SK-N-SH (cell line): ENCODE measurements around the gene HUWE1. TPM values are rescaled to one million over a fixed set of nuclear protein-coding genes. Genes with fewer than 3 reads are reported as not detected.
A peak's percentile ranks its signal among the peaks of the same experiment; 100 is the strongest.

ENCODE experiments used
- CTCF ChIA-PET: fragments of 300-600, 350-600 bp; formaldehyde crosslinking; extraction: SDS; loops from one replicate; lab custom pipeline; 2021; lab: Yijun Ruan, JAX
- POLR2A ChIA-PET: fragments of 350-600 bp; sonication (Branson Sonifier 250); formaldehyde crosslinking; extraction: SDS; loops from one replicate; lab custom pipeline; 2020; ENCODE audit warnings: antibody characterized with exemption, inconsistent platforms; lab: Yijun Ruan, JAX
- DNase-seq: peaks from one replicate; pipeline ENCODE4 v3.0.0; 2012
- H2AFZ ChIP-seq: fragments of 200-600 bp; sonication (generic); 2 replicates; pipeline ENCODE4 v1.8.1; 2016; ENCODE audit warnings: antibody characterized with exemption, mild to moderate bottlenecking, low read depth
- H3F3A ChIP-seq: fragments of 200-600 bp; sonication (generic); replicated peaks from 2 replicates; pipeline ENCODE3; 2016; ENCODE audit warnings: antibody characterized with exemption, mild to moderate bottlenecking; ENCODE audit not compliant: insufficient read depth
- H3K27ac ChIP-seq, 2 experiments: fragments of 200-500 bp in 1 of 2; fragments of 200-600 bp in 1 of 2; sonication (Bioruptor generic) in 1 of 2; sonication (generic), shearing (Covaris generic) in 1 of 2; 2 replicates each; pipeline versions ENCODE4 v1.5.1 to v1.6.1; 2014 to 2016; ENCODE audit warnings: low read depth in 2 of 2, inconsistent platforms in 1 of 2, low read length in 1 of 2, mild to moderate bottlenecking in 1 of 2, mixed read lengths in 1 of 2
- H3K27me3 ChIP-seq: fragments of 200-600 bp; sonication (generic), shearing (Covaris generic); 2 replicates; pipeline ENCODE4 v1.6.1; 2016; ENCODE audit warnings: mixed run types; ENCODE audit not compliant: insufficient read depth
- H3K36me3 ChIP-seq, 2 experiments: fragments of 200-500 bp in 1 of 2; fragments of 200-600 bp in 1 of 2; sonication (Bioruptor generic) in 1 of 2; sonication (generic) in 1 of 2; replicated peaks in 1 of 2; 2 replicates each; pipeline versions ENCODE3 to v1.5.1; 2014 to 2016; ENCODE audit warnings: low read length in 1 of 2, mild to moderate bottlenecking in 1 of 2; ENCODE audit not compliant: insufficient read depth in 2 of 2, control insufficient read depth in 1 of 2
- H3K4me1 ChIP-seq, 2 experiments: fragments of 200-500 bp in 1 of 2; fragments of 200-600 bp in 1 of 2; sonication (Bioruptor generic) in 1 of 2; sonication (generic), shearing (Covaris generic) in 1 of 2; 2 replicates each; pipeline versions ENCODE4 v1.5.1 to v1.6.1; 2014 to 2016; ENCODE audit warnings: low read depth in 1 of 2, low read length in 1 of 2, mixed run types in 1 of 2; ENCODE audit not compliant: insufficient read depth in 2 of 2, control insufficient read depth in 1 of 2
- H3K4me2 ChIP-seq: fragments of 200-600 bp; sonication (generic), shearing (Covaris generic); 2 replicates; pipeline ENCODE4 v1.6.1; 2017; ENCODE audit warnings: mixed run types
- H3K4me3 ChIP-seq, 2 experiments: fragments of 200-500 bp in 1 of 2; fragments of 200-600 bp in 1 of 2; sonication (Bioruptor generic) in 1 of 2; sonication (generic), shearing (Covaris generic) in 1 of 2; 2 replicates each; pipeline versions ENCODE4 v1.5.1 to v1.8.1; 2014 to 2016; ENCODE audit warnings: low read depth in 2 of 2, inconsistent platforms in 1 of 2, low read length in 1 of 2, mild to moderate bottlenecking in 1 of 2, mixed read lengths in 1 of 2, moderate library complexity in 1 of 2
- H3K79me2 ChIP-seq: fragments of 200-600 bp; sonication (generic); 2 replicates; pipeline ENCODE4 v1.8.1; 2017; ENCODE audit warnings: mild to moderate bottlenecking; ENCODE audit not compliant: insufficient read depth
- H3K9ac ChIP-seq: fragments of 200-600 bp; sonication (generic); 2 replicates; pipeline ENCODE4 v1.6.1; 2017; ENCODE audit warnings: mixed run types
- H3K9me2 ChIP-seq: fragments of 200-600 bp; sonication (generic); 2 replicates; pipeline ENCODE4 v1.6.1; 2017; ENCODE audit warnings: mixed run types
- H3K9me3 ChIP-seq: fragments of 200-600 bp; sonication (generic); 2 replicates; pipeline ENCODE4 v1.6.1; 2017; ENCODE audit warnings: mixed run types, mild to moderate bottlenecking, moderate library complexity
- H4K20me1 ChIP-seq: fragments of 200-600 bp; sonication (generic); 2 replicates; pipeline ENCODE4 v1.6.1; 2017; ENCODE audit warnings: mild to moderate bottlenecking, mixed run types; ENCODE audit not compliant: insufficient read depth
- ELF1 ChIP-seq: IDR thresholded peaks from 2 replicates; pipeline ENCODE4 v1.4.0; 2012
- EP300 ChIP-seq, 2 experiments: IDR thresholded peaks; 2 replicates each; pipeline versions ENCODE4 v1.4.0 to v1.6.1; 2012; ENCODE audit warnings: borderline replicate concordance in 1 of 2, low read depth in 1 of 2, low read length in 1 of 2
- FOSL2 ChIP-seq: IDR thresholded peaks from 2 replicates; pipeline ENCODE4 v1.4.0; 2012; ENCODE audit warnings: low read depth, mild to moderate bottlenecking, moderate library complexity, borderline replicate concordance
- FOXJ3 ChIP-seq: sonication (generic); formaldehyde crosslinking; IDR thresholded peaks from 2 replicates; pipeline ENCODE4 v1.5.1; 2020; ENCODE audit warnings: mild to moderate bottlenecking, missing genetic modification reagents
- GABPA ChIP-seq: IDR thresholded peaks from 2 replicates; pipeline ENCODE4 v1.4.0; 2012; ENCODE audit warnings: low read depth, mild to moderate bottlenecking
- GATA2 ChIP-seq: sonication (generic); formaldehyde crosslinking; IDR thresholded peaks from 2 replicates; pipeline ENCODE4 v1.5.0; 2020; ENCODE audit warnings: mild to moderate bottlenecking, missing genetic modification reagents
- IRF3 ChIP-seq: fragments of 150-350 bp; IDR thresholded peaks from 2 replicates; pipeline ENCODE4 v1.6.1; 2016; ENCODE audit warnings: mild to moderate bottlenecking, low read depth, low read length
- JUND ChIP-seq: IDR thresholded peaks from 2 replicates; pipeline ENCODE4 v1.4.0; 2012
- MAX ChIP-seq: IDR thresholded peaks from 2 replicates; pipeline ENCODE4 v1.4.0; 2012; ENCODE audit warnings: low read depth
- MEF2A ChIP-seq: IDR thresholded peaks from 2 replicates; pipeline ENCODE4 v1.4.0; 2012; ENCODE audit warnings: low read depth, borderline replicate concordance
- NRF1 ChIP-seq: IDR thresholded peaks from 2 replicates; pipeline ENCODE4 v1.6.1; 2012; ENCODE audit warnings: low read depth, mild to moderate bottlenecking, low read length
- PBX3 ChIP-seq: IDR thresholded peaks from 2 replicates; pipeline ENCODE4; 2012
- RCOR1 ChIP-seq: fragments of 150-350 bp; IDR thresholded peaks from 2 replicates; pipeline ENCODE4 v1.6.1; 2017; ENCODE audit warnings: antibody characterized with exemption, low read length
- RFX5 ChIP-seq: IDR thresholded peaks from 2 replicates; pipeline ENCODE4 v1.6.1; 2012; ENCODE audit warnings: mild to moderate bottlenecking, improper control_type of control experiment, low read length
- RXRA ChIP-seq: IDR thresholded peaks from 2 replicates; pipeline ENCODE4 v1.4.0; 2012; ENCODE audit warnings: low read depth, mild to moderate bottlenecking, borderline replicate concordance
- SIN3A ChIP-seq: IDR thresholded peaks from 2 replicates; pipeline ENCODE4 v1.6.1; 2012; ENCODE audit warnings: low read depth, mild to moderate bottlenecking, low read length, moderate library complexity, borderline replicate concordance
- SMC3 ChIP-seq: IDR thresholded peaks from 2 replicates; pipeline ENCODE4 v1.6.1; 2012; ENCODE audit warnings: low read depth, low read length, improper control_type of control experiment
- USF2 ChIP-seq: fragments of 150-350 bp; IDR thresholded peaks from 2 replicates; pipeline ENCODE4 v1.6.1; 2017; ENCODE audit warnings: antibody characterized with exemption, low read length, low read depth, borderline replicate concordance
- YY1 ChIP-seq: IDR thresholded peaks from 2 replicates; pipeline ENCODE4 v1.4.0; 2012; ENCODE audit warnings: low read depth, mild to moderate bottlenecking
- ZBTB33 ChIP-seq: IDR thresholded peaks from 2 replicates; pipeline ENCODE4 v1.4.0; 2012; ENCODE audit warnings: low read depth, borderline replicate concordance
- WGBS: methylation state at CpG from one replicate; pipeline ENCODE4 v1.1.6; 2017; ENCODE audit warnings: low lambda C conversion rate; 5-methylcytosine and 5-hydroxymethylcytosine counted together
- polyA plus RNA-seq, 3 experiments: library from polyadenylated mRNA; depleted of rRNA; stranded (reverse); fragments of >200 nt; gene quantifications; 2 replicates each; pipeline ENCODE4 v1.2.3, GENCODE V29; 2012

Gene HUWE1
- polyA plus RNA-seq, 1 of the 3 experiments (the other 2 are of a cell fraction), result 43.4 TPM

- Histone ChIP-seq H3K9ac (no peak overlapping the region), H3K4me2 (no peak overlapping the region; the same call in 1 of the 2 replicates), H3K9me2 (no peaks in the 10 kb centered on the region), H3K27me3 (no peaks in the 10 kb centered on the region; the same call in 1 of the 2 replicates), H3K36me3 (peaks cover 57 to 65% of the 10 kb centered on the region in 2 experiments), H3K4me1 (peaks cover 0 to 6% of the 10 kb centered on the region in 2 experiments; a peak in 2 of 4 replicates), H3F3A (peaks cover 3% of the 10 kb centered on the region), H2AFZ (no peak overlapping the region), H3K9me3 (no peaks in the 10 kb centered on the region), H3K27ac (peak overlapping the region in 1 of 2 experiments; percentile 26; a peak in 2 of 4 replicates), H3K4me3 (no peak overlapping the region), H4K20me1 (peaks cover 19% of the 10 kb centered on the region), H3K79me2 (peaks cover 5% of the 10 kb centered on the region)
- CTCF ChIA-PET, result interaction anchor here (0.6 kb wide), 1 partner anchor 95 kb away, joined by 3 read pairs; no protein-coding TSS in a partner anchor
- WGBS, result 26% methylated on average over 4 of the region's 4 CpGs
- TF ChIP-seq PBX3 (no peak), RFX5 (no peak), SIN3A (no peak), FOSL2 (no peak), YY1 (no peak), GATA2 (CRISPR knock-in tag) (no peak), ZBTB33 (no peak), MAX (no peak), IRF3 (no peak), EP300 (IDR thresholded peaks at IDR 0.05; ENCODE audit: borderline replicate concordance in 1 of 2, low read depth in 1 of 2, low read length in 1 of 2) (no peak), ELF1 (no peak)
- POLR2A ChIA-PET, result no interaction called here
- no peak for DNase-seq
These were observed 81.5 kb downstream of the HUWE1 start for GRCh38 chrX:53605004-53605403.

GRCh38 chrX:53599781-53600396, 86.6 kb downstream of the HUWE1 start:
- Histone ChIP-seq H3K27ac (no peak overlapping the region), H3K36me3 (peaks cover 38 to 46% of the 10 kb centered on the region in 2 experiments), H3K4me3 (no peak overlapping the region), H4K20me1 (peaks cover 6% of the 10 kb centered on the region), H3K4me2 (no peak overlapping the region)
- WGBS, result 33% methylated on average over 2 of the region's 2 CpGs
- CTCF ChIA-PET, result interaction anchor here (0.7 to 1.1 kb wide), 2 partner anchors 8 to 26 kb away, joined by 3 read pairs; no protein-coding TSS in a partner anchor
- POLR2A ChIA-PET, result no interaction called here
- TF ChIP-seq NRF1 (no peak), ELF1 (no peak), GABPA (no peak), SMC3 (no peak), JUND (no peak), GATA2 (CRISPR knock-in tag) (no peak), FOXJ3 (CRISPR knock-in tag) (no peak), EP300 (IDR thresholded peaks at IDR 0.05; ENCODE audit: borderline replicate concordance in 1 of 2, low read depth in 1 of 2, low read length in 1 of 2) (no peak), MEF2A (no peak), USF2 (no peak), RFX5 (no peak), RCOR1 (no peak), RXRA (no peak)
- TF ChIP-seq, all 33 proteins: peak for 0
- Histone ChIP-seq H3F3A (peaks cover 16% of the 10 kb centered on the region), H2AFZ (no peak overlapping the region), H3K9ac (no peak overlapping the region), H3K9me3 (no peaks in the 10 kb centered on the region), H3K4me1 (peaks cover 0 to 8% of the 10 kb centered on the region in 2 experiments; a peak in 3 of 4 replicates), H3K79me2 (0 out of 2 replicates have a peak, but pooled peaks cover 4% of the 10 kb centered on the region), H3K9me2 (no peaks in the 10 kb centered on the region), H3K27me3 (no peaks in the 10 kb centered on the region; the same call in 1 of the 2 replicates)
- DNase-seq, result no peak
